Ramos (cell line): ENCODE measurements around the gene MIEF2.
"Not testable (repeated sequence)": the region's sequence is repeated elsewhere in the genome, so short reads cannot be mapped to it uniquely, and the experiment has no call there.

Experiments
- in situ Hi-C: fragments of 300-500 bp; cut with MboI; formaldehyde crosslinking; loops from one replicate; pipeline ENCODE4 v1.14.3; 2022; ENCODE audit warnings: low sequenced_read_pairs; ENCODE audit not compliant: unreplicated experiment

MIEF2 gene

GRCh38 chr17:18260332-18261145 is at the start of gene MIEF2:
TSS of gene MIEF2 (plus strand) at chr17:18260662. CDS start at chr17:18262721, 2,059 bp downstream.
- in situ Hi-C loops = no loop called here

- in situ Hi-C loops = no loop called here
These were observed 46.7 kb upstream of the MIEF2 start for GRCh38 chr17:18213666-18214270.

GRCh38 chr17:18216906-18217305 is 43.6 kb upstream of the MIEF2 start:
- in situ Hi-C loops = not testable (repeated sequence)

- in situ Hi-C loops = no loop called here
These were observed 42.9 kb upstream of the MIEF2 start for GRCh38 chr17:18217412-18218015.

- in situ Hi-C loops = no loop called here
These were observed 41.6 kb upstream of the MIEF2 start for GRCh38 chr17:18218756-18219415.

GRCh38 chr17:18224053-18224386 is 36.4 kb upstream of the MIEF2 start:
- in situ Hi-C loops = no loop called here

GRCh38 chr17:18224387-18225120 is 35.9 kb upstream of the MIEF2 start:
- in situ Hi-C loops = no loop called here

GRCh38 chr17:18225121-18225641 is 35.3 kb upstream of the MIEF2 start, which contains the start of gene LLGL1:
TSS of gene LLGL1 (plus strand) at chr17:18225635. CDS start at chr17:18225683, 48 bp downstream.
- in situ Hi-C loops = no loop called here

GRCh38 chr17:18225642-18226283 is 34.7 kb upstream of the MIEF2 start:
- in situ Hi-C loops = no loop called here

- in situ Hi-C loops = no loop called here
These were observed 34.0 kb upstream of the MIEF2 start for GRCh38 chr17:18226284-18226945.

GRCh38 chr17:18227635-18228034 is 32.8 kb upstream of the MIEF2 start:
- in situ Hi-C loops = no loop called here

- in situ Hi-C loops = no loop called here
These were observed 32.2 kb upstream of the MIEF2 start for GRCh38 chr17:18228176-18228682.

- in situ Hi-C loops = no loop called here
These were observed 31.2 kb upstream of the MIEF2 start for GRCh38 chr17:18229254-18229653.

- in situ Hi-C loops = no loop called here
These were observed 30.7 kb upstream of the MIEF2 start for GRCh38 chr17:18229771-18230170.

- in situ Hi-C loops = no loop called here
These were observed 29.9 kb upstream of the MIEF2 start for GRCh38 chr17:18230288-18231141.

GRCh38 chr17:18231164-18231563 is 29.3 kb upstream of the MIEF2 start:
- in situ Hi-C loops = no loop called here

- in situ Hi-C loops = no loop called here
These were observed 26.5 kb upstream of the MIEF2 start for GRCh38 chr17:18233803-18234518.
